HG03442 (cell line): ENCODE data around the gene ST6GAL1.

ENCODE experiments used
- ATAC-seq: cut with Tn5 transposase; IDR thresholded peaks from one replicate; pipeline ENCODE4 v1.9.1; 2021; ENCODE audit warnings: mild to moderate bottlenecking, moderate library complexity; ENCODE audit not compliant: unreplicated experiment

ST6GAL1 gene

DNA sequence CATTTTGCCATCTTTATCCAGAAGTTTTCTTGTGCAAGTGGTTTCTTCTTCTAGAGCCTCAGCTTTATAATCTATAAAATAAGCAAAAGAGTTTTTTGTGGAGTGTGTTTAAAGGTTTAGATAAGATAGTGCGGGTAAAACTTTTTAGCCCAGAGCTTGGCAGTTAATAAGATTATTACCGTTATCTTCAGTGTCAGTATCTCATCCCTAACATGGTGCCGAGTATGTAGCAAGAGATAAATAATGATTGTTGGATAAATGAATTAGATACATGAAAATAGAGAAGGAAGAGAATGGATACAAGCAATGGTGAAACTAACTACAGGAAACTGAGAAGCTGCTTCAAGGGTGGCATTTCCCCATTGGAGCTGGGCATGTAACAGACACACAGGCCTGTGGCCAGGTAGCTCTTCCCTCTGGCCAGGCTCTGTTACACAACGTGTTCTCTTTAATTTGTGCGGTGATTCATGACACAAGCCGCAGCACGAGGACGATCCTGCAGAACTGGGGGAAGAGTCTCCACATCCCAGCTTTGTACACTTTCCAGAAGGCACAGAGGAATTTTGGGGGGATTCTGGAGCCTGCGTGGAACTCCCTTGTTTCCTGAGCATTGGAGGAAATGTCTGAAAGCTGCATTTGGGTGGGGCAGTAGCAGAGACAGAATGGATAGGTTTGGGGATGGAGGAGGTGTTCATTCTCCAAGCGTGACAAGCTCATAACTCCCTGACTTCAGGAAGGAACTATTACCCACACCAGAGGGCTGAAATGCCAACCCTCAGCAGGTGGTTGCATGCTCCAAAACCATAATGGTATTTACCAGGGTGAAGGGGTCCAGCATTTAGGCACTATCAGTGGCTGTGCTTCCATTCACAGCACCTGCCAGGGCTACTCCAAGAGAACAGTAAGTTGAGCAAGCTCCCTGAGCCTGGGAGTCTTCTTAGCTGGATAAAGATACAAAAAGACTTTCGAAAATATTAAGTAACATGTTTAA, 14.2 kb upstream of the ST6GAL1 start:
- no peak for ATAC-seq

DNA sequence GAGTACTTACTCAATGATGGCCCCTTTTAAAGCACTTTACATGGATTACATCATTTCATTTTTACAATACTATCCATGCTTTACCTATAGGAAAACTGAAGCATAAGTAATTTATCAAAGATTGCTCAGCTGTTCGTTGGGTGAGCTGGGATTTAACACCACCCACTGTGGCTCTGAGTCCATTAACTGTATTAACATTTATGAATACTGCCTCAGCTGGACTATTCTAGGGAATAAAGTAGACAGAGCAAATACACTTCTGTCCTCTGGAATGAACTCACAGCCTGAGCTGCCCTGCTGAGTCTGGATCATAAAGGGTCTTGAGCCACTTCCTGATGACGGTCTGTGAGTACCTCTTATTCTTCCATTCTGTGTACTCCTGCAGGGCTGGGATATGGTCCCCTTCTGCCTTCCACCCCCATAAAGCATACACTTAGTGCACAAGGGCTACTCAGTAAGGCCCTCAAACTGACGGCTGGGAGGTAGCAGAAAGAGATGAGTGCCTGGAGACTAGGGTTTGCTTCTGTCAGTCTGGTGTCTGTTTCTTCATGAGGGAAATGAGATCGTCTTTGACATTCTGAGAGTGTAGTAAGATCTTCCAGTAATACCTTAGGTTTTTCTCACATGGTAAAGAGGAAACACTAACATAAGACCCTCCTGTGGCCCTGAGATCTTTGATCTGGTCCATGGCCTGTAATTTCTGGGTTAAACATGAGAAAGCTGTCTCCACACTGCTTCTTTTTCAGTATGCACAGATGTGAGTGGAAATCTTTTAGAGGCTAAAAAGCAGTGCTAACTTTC, 12.6 kb upstream of the ST6GAL1 start:
- no peak for ATAC-seq

DNA sequence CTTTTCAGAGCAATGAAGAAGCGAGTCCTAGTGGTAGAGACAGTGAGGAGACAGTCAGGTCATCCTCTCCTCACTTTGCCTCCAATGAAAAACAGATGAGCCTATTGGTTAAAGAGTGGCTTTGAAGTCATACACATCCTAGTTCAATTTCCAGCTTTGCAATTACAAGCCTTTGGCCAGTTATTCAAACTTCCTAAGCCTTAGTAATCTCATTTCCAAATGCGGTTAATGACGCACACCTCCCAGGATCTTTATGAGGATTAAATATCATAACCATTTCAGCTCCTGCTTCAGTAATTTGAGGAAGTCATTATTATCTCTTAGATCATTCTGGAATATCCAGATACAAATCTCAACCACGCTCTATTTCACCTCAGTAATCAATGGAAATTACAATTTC, 10.0 kb upstream of the ST6GAL1 start:
- no peak for ATAC-seq

GRCh38 chr3:186920796-186921195, 9.5 kb upstream of the ST6GAL1 start:
- no peak for ATAC-seq

GRCh38 chr3:186921578-186921977, 8.7 kb upstream of the ST6GAL1 start:
- ATAC-seq = no peak

GRCh38 chr3:186922224-186922623, 8.1 kb upstream of the ST6GAL1 start:
- no peak for ATAC-seq

DNA sequence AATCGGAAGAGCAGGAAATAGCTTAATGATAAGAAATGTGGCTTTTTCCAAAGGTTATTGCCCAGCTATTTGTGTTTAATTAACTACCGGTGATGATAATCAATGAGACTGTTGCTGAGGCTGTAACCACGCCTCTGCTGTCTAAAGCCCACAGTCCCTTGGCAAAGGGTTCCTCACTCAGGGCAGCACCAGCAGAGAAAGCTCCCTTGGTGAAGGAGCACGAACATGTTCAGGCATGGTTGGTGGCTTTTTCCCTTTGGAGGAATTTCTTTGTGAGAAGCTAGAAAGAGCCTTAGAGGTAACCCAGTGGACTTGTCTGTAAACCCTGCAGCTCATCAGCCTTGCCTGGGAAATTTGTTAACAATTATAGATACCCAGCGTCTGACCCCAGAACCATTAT, 7.5 kb upstream of the ST6GAL1 start:
- no peak for ATAC-seq

DNA sequence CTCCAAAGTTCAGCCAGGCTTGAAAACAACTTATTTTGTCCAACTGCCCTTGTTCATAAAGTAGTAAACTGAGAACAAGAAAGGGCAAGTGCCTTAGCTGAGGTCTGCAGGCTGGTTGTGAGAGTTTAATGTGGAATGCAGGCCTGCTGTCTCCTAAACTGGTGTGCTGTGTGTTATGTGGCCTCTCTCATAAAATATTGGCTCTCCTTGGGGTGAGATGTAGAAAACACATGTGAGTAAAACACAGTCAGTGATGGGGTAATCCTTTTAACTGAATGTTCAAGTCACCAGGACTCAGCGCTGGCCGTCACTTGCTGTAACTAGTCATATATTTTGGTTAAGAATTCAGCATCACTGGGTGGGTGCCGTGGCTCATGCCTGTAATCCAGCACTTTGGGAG, 7.1 kb upstream of the ST6GAL1 start:
- ATAC-seq = no peak

GRCh38 chr3:186925826-186926225, 4.5 kb upstream of the ST6GAL1 start:
- no peak for ATAC-seq

DNA sequence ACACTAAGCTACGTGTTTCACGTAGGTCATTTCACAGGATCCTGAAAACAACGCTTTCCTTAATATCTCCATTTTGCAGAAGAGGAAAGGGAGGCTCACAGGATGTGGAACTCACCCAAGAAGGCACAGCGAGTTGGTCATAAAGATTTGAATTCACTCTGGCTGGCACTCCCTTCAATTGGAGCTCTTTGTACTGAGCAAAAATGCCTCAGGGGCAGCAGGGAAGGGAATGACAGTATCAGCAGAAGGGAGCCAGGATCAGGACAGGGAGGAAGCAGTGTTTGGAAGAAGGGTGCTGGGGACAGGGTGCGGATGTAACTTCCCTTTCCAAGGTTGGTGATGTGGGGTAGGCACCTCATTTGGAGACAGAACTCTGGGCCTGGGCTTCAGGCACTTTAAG, 1.1 kb upstream of the ST6GAL1 start:
- ATAC-seq = no peak

DNA sequence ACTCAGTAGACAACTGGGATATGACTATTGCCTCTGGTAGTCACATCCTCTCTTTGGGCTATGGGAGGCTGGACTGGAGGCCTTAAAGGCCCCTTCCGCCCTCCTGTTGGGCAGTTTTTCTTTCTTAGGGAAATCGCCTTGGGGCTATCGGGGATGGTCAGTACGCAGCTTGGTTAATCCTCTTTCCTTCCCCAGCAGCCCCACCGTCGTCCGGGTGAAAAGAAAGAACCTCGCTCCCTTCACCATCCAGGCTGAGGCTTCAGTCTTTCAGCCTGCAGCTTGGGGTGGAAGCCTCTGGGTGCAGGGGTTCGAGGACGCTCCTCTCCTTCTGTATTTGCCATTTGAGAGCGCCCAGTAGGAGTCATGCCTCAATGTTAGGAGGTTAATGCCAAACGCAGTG, 641 bp upstream of the ST6GAL1 start:
- no peak for ATAC-seq

- peak; percentile 72 for ATAC-seq
Observed at GRCh38 chr3:186930641-186931531, 560 bp downstream of the ST6GAL1 start.

DNA sequence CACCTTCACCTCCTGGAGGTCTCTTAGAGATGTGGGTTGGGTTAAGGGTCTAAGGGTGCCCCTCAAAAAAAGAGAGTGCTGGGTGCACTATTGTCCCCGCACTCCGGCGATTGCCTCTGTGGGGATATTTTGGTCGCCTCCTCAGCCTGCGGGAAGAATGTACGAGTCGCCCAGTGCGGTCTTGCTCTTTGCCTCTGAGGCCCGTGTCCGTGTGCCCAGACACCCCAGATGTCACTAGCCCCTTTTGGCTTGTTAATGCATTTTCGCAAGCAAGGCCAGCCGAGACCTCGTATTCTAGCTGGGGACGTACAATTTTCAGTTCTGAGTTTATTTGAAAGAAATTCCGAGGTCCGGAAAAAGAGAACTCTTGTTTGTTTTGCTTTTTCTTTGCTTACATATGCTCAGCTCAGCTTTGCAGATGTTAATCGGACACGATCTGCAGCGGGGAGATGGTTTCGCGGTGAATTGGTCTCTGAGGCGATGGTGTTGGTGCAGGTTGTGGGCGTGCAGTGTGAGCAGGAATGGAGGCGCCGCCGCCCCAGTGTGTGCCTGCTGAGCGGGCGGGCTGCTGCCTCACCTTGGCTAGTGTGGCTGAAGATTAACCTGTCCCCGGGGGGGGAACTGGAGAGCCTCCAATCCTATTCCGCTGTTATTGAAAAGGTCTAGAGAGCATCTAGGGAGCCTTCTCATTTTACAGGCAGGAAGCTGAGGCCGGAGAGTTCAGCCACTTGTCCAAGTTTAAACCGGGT, 1.4 kb downstream of the ST6GAL1 start:
- peak; percentile 33 for ATAC-seq

DNA sequence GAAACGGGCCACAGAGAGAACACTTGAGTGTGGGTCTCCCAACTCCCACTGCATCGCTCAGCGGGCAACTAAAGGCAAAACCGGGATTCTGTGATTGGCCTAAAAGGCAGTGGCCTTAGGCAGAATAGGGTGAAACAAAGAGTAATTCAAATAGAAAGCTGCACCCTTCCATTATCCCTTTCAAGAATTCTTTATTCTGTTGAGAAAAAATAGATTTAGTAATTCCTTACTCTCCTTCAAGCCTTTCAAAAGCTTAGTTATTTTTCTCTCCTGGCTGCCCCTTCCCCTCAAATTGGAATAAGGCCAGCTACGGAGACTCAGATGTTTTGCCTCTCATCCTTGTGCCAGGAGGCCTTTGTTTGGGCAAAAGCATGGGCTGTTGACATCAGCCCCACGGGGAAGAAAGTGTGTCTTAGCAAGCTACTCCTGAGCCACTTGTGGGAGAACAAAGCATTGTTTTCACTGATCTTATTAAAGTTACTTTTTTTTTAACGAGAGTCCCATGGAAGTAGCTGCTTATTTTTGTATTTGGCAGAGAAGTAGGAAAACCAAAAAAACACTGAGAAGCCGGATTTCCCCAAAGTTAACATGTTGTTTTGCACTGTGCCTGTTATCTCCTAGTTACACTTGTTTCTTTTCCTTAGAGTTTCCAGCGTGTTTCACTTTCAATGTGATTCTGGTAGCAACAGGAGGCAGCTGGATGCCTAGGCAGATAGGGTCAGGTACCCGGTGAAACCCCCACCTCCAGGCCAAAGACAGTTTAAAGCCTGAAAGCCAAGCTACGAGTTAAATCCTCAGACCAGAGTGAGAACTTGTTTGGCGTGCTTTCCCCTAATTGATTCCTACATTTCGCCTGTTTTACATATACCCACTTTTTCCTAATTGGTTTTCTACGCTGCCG, 2.2 kb downstream of the ST6GAL1 start:
- ATAC-seq = no peak

DNA sequence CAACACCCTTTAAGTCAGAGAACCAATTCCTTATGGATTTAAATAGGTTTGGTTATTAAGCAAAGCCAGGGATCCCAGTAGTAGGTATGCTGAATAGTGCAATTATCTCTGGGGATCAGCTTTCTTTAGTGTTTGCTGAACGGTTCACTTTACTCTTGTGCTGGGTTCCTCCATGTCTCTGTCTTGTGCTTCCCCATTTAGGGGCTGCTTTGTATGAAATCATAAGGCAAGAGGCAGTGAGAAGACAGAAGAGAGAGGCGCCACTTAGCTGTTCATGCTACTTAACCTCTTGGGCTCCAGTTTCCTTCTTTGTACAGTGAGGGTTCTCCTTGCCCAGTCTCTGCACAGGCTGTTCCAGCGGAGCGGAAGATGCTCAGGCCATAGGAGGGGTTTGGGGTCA, 3.5 kb downstream of the ST6GAL1 start:
- no peak for ATAC-seq

DNA sequence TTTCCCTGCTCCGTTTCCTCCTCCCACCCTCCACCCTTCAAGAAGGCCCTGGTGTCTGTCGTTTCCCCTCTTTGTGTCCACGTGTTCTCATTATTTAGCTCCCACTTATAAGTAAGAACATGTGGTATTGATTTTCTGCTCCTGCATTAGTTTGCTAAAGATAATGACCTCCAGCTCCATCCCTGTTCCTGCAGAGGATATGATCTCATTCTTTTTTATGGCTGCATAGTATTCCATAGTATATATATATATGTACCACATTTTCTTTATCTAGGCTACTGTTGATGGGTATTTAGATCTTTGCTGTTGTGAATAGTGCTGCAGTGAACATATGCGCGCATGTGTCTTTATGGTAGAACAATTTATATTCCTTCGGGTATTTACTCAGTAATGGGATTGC, 4.8 kb downstream of the ST6GAL1 start:
- no peak for ATAC-seq

GRCh38 chr3:186937017-186937875, 6.9 kb downstream of the ST6GAL1 start:
- ATAC-seq = no peak

GRCh38 chr3:186938716-186939115, 8.4 kb downstream of the ST6GAL1 start:
- ATAC-seq = no peak
